Activated naive CD4-positive, alpha-beta T cell treated with Interleukin-2 at 50 U/mL for 16 hours (primary cell): Measurements from ENCODE around the gene TOM1L1.

Experiments
- DNase-seq: peaks from one replicate; pipeline ENCODE4 v3.0.0-alpha.2; 2020

Gene TOM1L1

GRCh38 chr17:54950116-54950515 is 49.5 kb downstream of the TOM1L1 start:
- no peak for DNase-seq

- DNase-seq: no peak
These were observed 50.6 kb downstream of the TOM1L1 start for GRCh38 chr17:54951286-54951685.

- no peak for DNase-seq
These were observed 56.1 kb downstream of the TOM1L1 start for GRCh38 chr17:54956791-54957190.

GRCh38 chr17:54967621-54968261 is 67.1 kb downstream of the TOM1L1 start:
- peak; percentile 13 for DNase-seq

GRCh38 chr17:54968262-54968987 is 67.8 kb downstream of the TOM1L1 start, which contains the start of the genes COX11 and STXBP4:
COX11 (minus strand) TSS chr17:54968654; CDS start chr17:54968646, 8 bp downstream.
STXBP4 (plus strand) TSS chr17:54968765; CDS start chr17:54986220, 17,455 bp downstream.
- peak; percentile 94 for DNase-seq

- no peak for DNase-seq
These were observed 68.3 kb downstream of the TOM1L1 start for GRCh38 chr17:54968988-54969332.

GRCh38 chr17:54969658-54970572 is 69.3 kb downstream of the TOM1L1 start:
- DNase-seq: no peak

GRCh38 chr17:54971147-54971546 is 70.5 kb downstream of the TOM1L1 start:
- DNase-seq: no peak

GRCh38 chr17:54971901-54972300 is 71.2 kb downstream of the TOM1L1 start:
- no peak for DNase-seq

GRCh38 chr17:54972406-54973138 is 71.9 kb downstream of the TOM1L1 start:
- DNase-seq: no peak

- DNase-seq: no peak
These were observed 74.1 kb downstream of the TOM1L1 start for GRCh38 chr17:54974759-54975158.

GRCh38 chr17:54976316-54976715 is 75.7 kb downstream of the TOM1L1 start:
- DNase-seq: no peak

GRCh38 chr17:54977744-54978143 is 77.1 kb downstream of the TOM1L1 start:
- no peak for DNase-seq

- DNase-seq: no peak
These were observed 79.0 kb downstream of the TOM1L1 start for GRCh38 chr17:54979657-54980056.

GRCh38 chr17:54980375-54980774 is 79.7 kb downstream of the TOM1L1 start:
- no peak for DNase-seq

- no peak for DNase-seq
These were observed 81.7 kb downstream of the TOM1L1 start for GRCh38 chr17:54982399-54982798.

- DNase-seq: no peak
These were observed 82.6 kb downstream of the TOM1L1 start for GRCh38 chr17:54983260-54983659.

- DNase-seq: no peak
These were observed 84.8 kb downstream of the TOM1L1 start for GRCh38 chr17:54985476-54985875.

- DNase-seq: no peak
These were observed 89.5 kb downstream of the TOM1L1 start for GRCh38 chr17:54990118-54990517.

- DNase-seq: no peak
These were observed 90.9 kb downstream of the TOM1L1 start for GRCh38 chr17:54991567-54991966.

GRCh38 chr17:54992797-54993639 is 92.4 kb downstream of the TOM1L1 start:
- no peak for DNase-seq

- no peak for DNase-seq
These were observed 95.8 kb downstream of the TOM1L1 start for GRCh38 chr17:54996441-54996840.
